Subcutaneous abdominal adipose tissue (tissue), 5 donors: ENCODE data around the gene NLK.

Source experiments
- H3K27ac ChIP-seq: one replicate; pipeline ENCODE4 v1.7.0; 2013; ENCODE audit warnings: low read depth, mild to moderate bottlenecking, inconsistent platforms, low read length, moderate library complexity
- H3K27me3 ChIP-seq, 5 donors: one replicate each; pipeline ENCODE4 v1.7.0; 2013; ENCODE audit warnings: low read length in 5 of 5, inconsistent platforms in 1 of 5; ENCODE audit not compliant: control insufficient read depth in 5 of 5, insufficient read depth in 4 of 5
- H3K36me3 ChIP-seq, 5 donors: one replicate each; pipeline ENCODE4 v1.7.0; 2013; ENCODE audit warnings: low read length in 5 of 5; ENCODE audit not compliant: control insufficient read depth in 5 of 5, insufficient read depth in 5 of 5
- H3K4me1 ChIP-seq, 5 donors: one replicate each; pipeline ENCODE4 v1.7.0; 2013; ENCODE audit warnings: low read length in 5 of 5, mild to moderate bottlenecking in 3 of 5, moderate library complexity in 1 of 5; ENCODE audit not compliant: control insufficient read depth in 5 of 5, insufficient read depth in 5 of 5
- H3K4me3 ChIP-seq, 5 donors: one replicate each; pipeline ENCODE4 v1.7.0; 2013; ENCODE audit warnings: low read length in 5 of 5, low read depth in 1 of 5
- H3K9ac ChIP-seq, 5 donors: one replicate each; pipeline ENCODE4 v1.7.0; 2013; ENCODE audit warnings: low read length in 5 of 5, mild to moderate bottlenecking in 4 of 5, moderate library complexity in 3 of 5
- H3K9me3 ChIP-seq, 5 donors: one replicate each; pipeline ENCODE4 v1.7.0; 2013; ENCODE audit warnings: low read length in 5 of 5; ENCODE audit not compliant: control insufficient read depth in 5 of 5
- donor health status: healthy.
- donor health status: healthy.
- donor health status: healthy.
- donor health status: healthy.
- donor health status: healthy.

Gene NLK

GRCh38 chr17:28118362-28118761 lies 75.9 kb downstream of the NLK start:
- Histone ChIP-seq H3K9ac (peak overlapping the region in 3 of 5 donors; percentile 33 to 61 (median 60)), H3K27ac (no peak overlapping the region), H3K36me3 (peaks cover 2 to 7% (median 5%) of the 10 kb centered on the region in 5 donors), H3K27me3 (no peaks in the 10 kb centered on the region), H3K9me3 (no peaks in the 10 kb centered on the region), H3K4me3 (peak overlapping the region in 3 of 5 donors; percentile 8 to 41 (median 25)), H3K4me1 (peaks cover 0 to 24% (median 10%) of the 10 kb centered on the region in 5 donors)

DNA sequence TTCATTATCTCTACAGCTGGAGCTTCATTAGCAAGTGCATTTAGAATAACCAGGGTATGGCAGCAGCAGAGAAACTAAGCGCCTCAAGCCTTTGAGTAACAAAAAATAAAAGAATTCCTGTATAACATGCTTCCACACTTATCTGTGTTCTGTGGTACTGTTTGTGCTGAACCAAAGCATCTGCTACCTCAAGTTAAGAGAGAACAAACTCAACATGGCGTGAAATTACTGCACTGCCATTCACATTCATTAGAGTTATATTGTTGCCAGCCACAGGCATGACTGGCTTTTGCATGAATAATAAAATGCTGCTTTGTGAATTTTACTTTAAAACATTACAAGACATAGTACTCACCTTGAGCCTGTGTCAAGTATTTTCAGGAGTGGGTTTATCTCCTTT lies 76.6 kb downstream of the NLK start:
- H3K27me3 ChIP-seq: no peaks in the 10 kb centered on the region
- H3K4me3 ChIP-seq: no peak overlapping the region
- H3K27ac ChIP-seq: no peak overlapping the region
- H3K36me3 ChIP-seq: peaks cover 3 to 7% (median 5%) of the 10 kb centered on the region in 5 donors
- H3K9ac ChIP-seq: peak overlapping the region in 2 of 5 donors; percentile 33 to 61
- no peaks in the 10 kb centered on the region for H3K9me3 ChIP-seq
- H3K4me1 ChIP-seq: peaks cover 0 to 21% (median 9%) of the 10 kb centered on the region in 5 donors

DNA sequence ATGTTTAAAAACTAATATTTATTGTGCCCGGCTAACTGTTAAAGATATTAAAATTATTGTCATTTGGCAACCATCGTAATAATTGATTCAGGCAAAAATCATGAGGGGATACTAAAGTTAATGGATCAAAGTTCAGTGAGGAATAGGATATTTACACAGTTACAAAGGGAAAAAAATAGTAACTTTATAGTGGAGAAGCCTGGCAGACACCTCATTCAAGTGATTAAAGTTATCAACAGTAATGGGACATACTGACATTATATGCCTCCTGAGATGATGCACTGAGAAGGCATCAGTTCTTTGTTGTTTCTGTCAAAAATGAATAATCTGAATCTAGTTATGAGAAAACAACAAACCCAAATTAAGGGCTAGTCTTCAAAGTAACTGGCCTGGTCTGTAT lies 77.1 kb downstream of the NLK start:
- Histone ChIP-seq H3K27me3 (no peaks in the 10 kb centered on the region), H3K27ac (no peak overlapping the region), H3K9ac (no peak overlapping the region), H3K36me3 (peaks cover 3 to 7% (median 5%) of the 10 kb centered on the region in 5 donors), H3K4me3 (no peak overlapping the region), H3K9me3 (no peaks in the 10 kb centered on the region), H3K4me1 (peaks cover 0 to 21% (median 9%) of the 10 kb centered on the region in 5 donors)

GRCh38 chr17:28120766-28121165 lies 78.3 kb downstream of the NLK start:
- H3K9me3 ChIP-seq: no peaks in the 10 kb centered on the region
- no peak overlapping the region for H3K4me3 ChIP-seq
- H3K4me1 ChIP-seq: peaks cover 0 to 21% (median 9%) of the 10 kb centered on the region in 5 donors
- H3K9ac ChIP-seq: no peak overlapping the region
- H3K27ac ChIP-seq: no peak overlapping the region
- H3K36me3 ChIP-seq: peaks cover 3 to 14% (median 6%) of the 10 kb centered on the region in 5 donors
- no peaks in the 10 kb centered on the region for H3K27me3 ChIP-seq

- Histone ChIP-seq H3K9ac (no peak overlapping the region), H3K36me3 (peaks cover 3 to 19% (median 6%) of the 10 kb centered on the region in 5 donors), H3K9me3 (no peaks in the 10 kb centered on the region), H3K27ac (no peak overlapping the region), H3K4me1 (peaks cover 0 to 2% (median 0%) of the 10 kb centered on the region in 5 donors), H3K27me3 (no peaks in the 10 kb centered on the region), H3K4me3 (no peak overlapping the region)
Observed at GRCh38 chr17:28124962-28125361, 82.5 kb downstream of the NLK start.

- H3K27ac ChIP-seq: no peak overlapping the region
- H3K4me3 ChIP-seq: no peak overlapping the region
- peaks cover 3 to 19% (median 6%) of the 10 kb centered on the region in 5 donors for H3K36me3 ChIP-seq
- no peak overlapping the region for H3K9ac ChIP-seq
- no peaks in the 10 kb centered on the region for H3K27me3 ChIP-seq
- H3K4me1 ChIP-seq: peaks cover 0 to 1% (median 0%) of the 10 kb centered on the region in 5 donors
- H3K9me3 ChIP-seq: no peaks in the 10 kb centered on the region
Observed at GRCh38 chr17:28125526-28126378, 83.3 kb downstream of the NLK start.

DNA sequence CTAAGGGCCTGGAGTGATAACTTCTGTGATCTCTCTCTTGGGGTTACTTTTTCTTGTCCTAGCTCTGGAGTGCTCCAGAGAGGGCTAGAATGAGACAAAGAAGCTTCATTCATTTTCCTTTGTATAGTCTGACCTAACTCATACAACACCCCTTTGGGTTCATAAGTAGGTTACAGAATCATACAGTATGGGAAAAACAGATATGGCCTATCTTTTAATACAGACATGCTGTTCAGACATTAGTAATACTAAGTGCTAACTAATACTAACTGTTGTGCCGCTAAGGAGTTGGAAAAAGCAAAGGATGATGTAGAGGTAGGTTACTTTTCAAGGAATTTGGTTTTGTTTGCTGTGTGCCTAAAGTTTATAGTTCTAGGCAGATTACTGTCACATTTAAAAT lies 84.7 kb downstream of the NLK start:
- Histone ChIP-seq H3K4me1 (no peaks in the 10 kb centered on the region), H3K9ac (no peak overlapping the region), H3K4me3 (no peak overlapping the region), H3K9me3 (no peaks in the 10 kb centered on the region), H3K27ac (no peak overlapping the region), H3K36me3 (peaks cover 3 to 22% (median 6%) of the 10 kb centered on the region in 5 donors), H3K27me3 (no peaks in the 10 kb centered on the region)

- Histone ChIP-seq H3K9me3 (no peaks in the 10 kb centered on the region), H3K9ac (no peak overlapping the region), H3K4me1 (peaks cover 0 to 12% (median 0%) of the 10 kb centered on the region in 5 donors), H3K27ac (no peak overlapping the region), H3K36me3 (peaks cover 6 to 29% (median 10%) of the 10 kb centered on the region in 5 donors), H3K4me3 (no peak overlapping the region), H3K27me3 (no peaks in the 10 kb centered on the region)
Observed at GRCh38 chr17:28128779-28129178, 86.3 kb downstream of the NLK start.

DNA sequence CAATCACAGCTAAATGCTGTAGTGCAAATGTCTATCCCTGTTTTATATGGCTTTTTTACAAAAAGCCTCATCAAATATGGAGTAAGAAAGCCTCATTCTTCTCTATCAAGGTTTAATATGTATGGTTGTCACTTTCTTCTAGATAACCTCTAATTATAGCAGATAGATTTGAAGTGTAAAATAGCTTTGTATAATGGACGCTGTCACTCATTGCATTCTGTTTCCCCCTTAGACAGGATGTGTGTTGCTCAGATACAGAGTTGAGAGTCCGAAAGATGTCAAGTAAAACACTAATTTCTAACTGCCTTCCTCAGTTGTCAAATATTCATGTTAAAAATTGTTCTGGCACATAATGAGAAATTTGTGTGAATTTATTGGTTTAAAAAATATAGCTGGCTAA lies 88.0 kb downstream of the NLK start:
- no peak overlapping the region for H3K27ac ChIP-seq
- no peaks in the 10 kb centered on the region for H3K9me3 ChIP-seq
- H3K27me3 ChIP-seq: no peaks in the 10 kb centered on the region
- H3K4me1 ChIP-seq: peaks cover 0 to 12% (median 0%) of the 10 kb centered on the region in 5 donors
- H3K36me3 ChIP-seq: peaks cover 6 to 24% (median 8%) of the 10 kb centered on the region in 5 donors
- H3K4me3 ChIP-seq: no peak overlapping the region
- no peak overlapping the region for H3K9ac ChIP-seq

DNA sequence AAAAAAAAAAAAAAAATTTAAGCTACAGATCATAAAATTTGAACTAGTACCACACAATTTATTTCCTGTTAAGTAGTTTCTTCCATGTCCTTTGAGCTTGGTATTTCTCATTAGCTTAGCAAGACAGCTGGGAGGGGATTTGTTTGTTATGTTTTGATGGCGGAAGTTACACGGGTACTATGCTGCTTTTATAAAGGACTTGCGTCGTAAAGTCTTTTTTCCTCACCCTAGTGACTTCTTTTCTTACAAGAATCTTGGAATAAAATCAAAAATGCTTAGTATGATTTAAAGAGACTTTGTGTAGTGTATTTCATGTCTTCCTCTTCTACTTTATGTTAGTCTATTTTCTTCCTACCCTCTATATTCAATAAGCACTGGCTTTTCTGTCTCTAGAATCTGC lies 89.1 kb downstream of the NLK start:
- Histone ChIP-seq H3K9ac (no peak overlapping the region), H3K27ac (no peak overlapping the region), H3K36me3 (peaks cover 6 to 23% (median 8%) of the 10 kb centered on the region in 5 donors), H3K4me3 (no peak overlapping the region), H3K9me3 (no peaks in the 10 kb centered on the region), H3K4me1 (peaks cover 0 to 12% (median 0%) of the 10 kb centered on the region in 5 donors), H3K27me3 (no peaks in the 10 kb centered on the region)
